Sigmoid colon (tissue), 4 donors: Measurements from ENCODE around the gene GUCA1A.

Experiments
- EP300 ChIP-seq, 4 donors: sonication (generic); formaldehyde crosslinking; IDR thresholded peaks; one replicate each; pipeline ENCODE4 v1.6.1; 2017; ENCODE audit warnings: antibody characterized with exemption in 4 of 4
- POLR2A ChIP-seq, 2 donors: fragments of 450-650 bp; IDR thresholded peaks; one replicate each; pipeline ENCODE4 v1.6.1; 2016; ENCODE audit warnings: antibody characterized with exemption in 2 of 2, mild to moderate bottlenecking in 2 of 2, moderate library complexity in 2 of 2
- POLR2AphosphoS5 ChIP-seq, 4 donors: sonication (generic); formaldehyde crosslinking; IDR thresholded peaks; one replicate each; pipeline ENCODE4 v1.6.1; 2017; ENCODE audit warnings: antibody characterized with exemption in 4 of 4
- TF ChIP-seq, protein P1 (sequence below), 4 experiments: fragments of 450-650 bp in 3 of 4; fragments of 200-600 bp in 1 of 4; IDR thresholded peaks; one replicate each; pipeline ENCODE4 v1.5.1; 2016 to 2019; ENCODE audit warnings: antibody characterized with exemption in 4 of 4, mild to moderate bottlenecking in 3 of 4, moderate library complexity in 2 of 4

DNA sequence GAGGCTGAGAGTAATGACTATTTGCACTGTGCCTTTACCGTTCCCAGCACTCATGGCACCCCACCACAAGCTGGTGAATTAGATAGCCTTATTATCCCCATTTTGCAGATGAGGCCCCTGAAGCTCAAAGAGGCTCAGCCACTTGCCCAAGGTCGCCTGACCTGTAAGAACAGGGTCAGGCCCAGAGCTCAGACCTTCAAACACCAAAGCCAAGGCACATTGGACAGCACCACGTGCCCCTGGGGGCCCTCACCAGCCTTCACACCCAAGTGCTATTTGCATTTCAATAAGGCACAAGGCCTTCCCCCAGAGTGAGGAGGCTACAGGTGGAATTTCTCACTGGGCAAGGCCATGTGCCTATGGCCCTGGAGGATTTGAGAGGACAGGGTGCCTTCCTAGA is 16.5 kb upstream of the GUCA1A start:
- TF ChIP-seq, protein P1, sequence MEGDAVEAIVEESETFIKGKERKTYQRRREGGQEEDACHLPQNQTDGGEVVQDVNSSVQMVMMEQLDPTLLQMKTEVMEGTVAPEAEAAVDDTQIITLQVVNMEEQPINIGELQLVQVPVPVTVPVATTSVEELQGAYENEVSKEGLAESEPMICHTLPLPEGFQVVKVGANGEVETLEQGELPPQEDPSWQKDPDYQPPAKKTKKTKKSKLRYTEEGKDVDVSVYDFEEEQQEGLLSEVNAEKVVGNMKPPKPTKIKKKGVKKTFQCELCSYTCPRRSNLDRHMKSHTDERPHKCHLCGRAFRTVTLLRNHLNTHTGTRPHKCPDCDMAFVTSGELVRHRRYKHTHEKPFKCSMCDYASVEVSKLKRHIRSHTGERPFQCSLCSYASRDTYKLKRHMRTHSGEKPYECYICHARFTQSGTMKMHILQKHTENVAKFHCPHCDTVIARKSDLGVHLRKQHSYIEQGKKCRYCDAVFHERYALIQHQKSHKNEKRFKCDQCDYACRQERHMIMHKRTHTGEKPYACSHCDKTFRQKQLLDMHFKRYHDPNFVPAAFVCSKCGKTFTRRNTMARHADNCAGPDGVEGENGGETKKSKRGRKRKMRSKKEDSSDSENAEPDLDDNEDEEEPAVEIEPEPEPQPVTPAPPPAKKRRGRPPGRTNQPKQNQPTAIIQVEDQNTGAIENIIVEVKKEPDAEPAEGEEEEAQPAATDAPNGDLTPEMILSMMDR (IDR thresholded peaks at IDR 0.05), result no peak
- TF ChIP-seq POLR2AphosphoS5 (IDR thresholded peaks at IDR 0.05) (no peak), POLR2A (IDR thresholded peaks at IDR 0.05) (no peak), EP300 (IDR thresholded peaks at IDR 0.05) (no peak)
